Mucosa of rectum (tissue), 2 donors: ENCODE results near the gene COL1A1.

Source experiments
- H3K27ac ChIP-seq, 2 donors: one replicate each; pipeline ENCODE4 v1.7.0; 2013; ENCODE audit warnings: inconsistent platforms in 2 of 2, low read depth in 2 of 2, low read length in 2 of 2
- H3K27me3 ChIP-seq, 2 donors: one replicate each; pipeline ENCODE4 v1.7.0; 2013; ENCODE audit warnings: low read length in 2 of 2; ENCODE audit not compliant: control insufficient read depth in 2 of 2, insufficient read depth in 2 of 2
- H3K36me3 ChIP-seq, 2 donors: one replicate each; pipeline ENCODE4 v1.7.0; 2013; ENCODE audit warnings: low read length in 2 of 2; ENCODE audit not compliant: control insufficient read depth in 2 of 2, insufficient read depth in 2 of 2
- H3K4me1 ChIP-seq, 2 donors: one replicate each; pipeline ENCODE4 v1.7.0; 2013; ENCODE audit warnings: low read length in 2 of 2, mild to moderate bottlenecking in 1 of 2; ENCODE audit not compliant: control insufficient read depth in 2 of 2, insufficient read depth in 2 of 2
- H3K4me3 ChIP-seq, 2 donors: one replicate each; pipeline ENCODE4 v1.7.0; 2013; ENCODE audit warnings: low read length in 2 of 2
- H3K9ac ChIP-seq, 2 donors: one replicate each; pipeline ENCODE4 v1.7.0; 2013; ENCODE audit warnings: low read length in 2 of 2, low read depth in 1 of 2, mild to moderate bottlenecking in 1 of 2
- H3K9me3 ChIP-seq, 2 donors: one replicate each; pipeline ENCODE4 v1.7.0; 2013; ENCODE audit warnings: low read length in 2 of 2; ENCODE audit not compliant: control insufficient read depth in 2 of 2
- donor health status: healthy.
- donor health status: Normal muscosa, but diverticular disease.

The COL1A1 gene

GRCh38 chr17:50192618-50193291 lies 8.7 kb downstream of the COL1A1 start:
- no peaks in the 10 kb centered on the region for H3K27me3 ChIP-seq
- H3K4me3 ChIP-seq, result no peak overlapping the region
- peaks cover 12 to 31% of the 10 kb centered on the region in 2 donors for H3K36me3 ChIP-seq
- no peak overlapping the region for H3K9ac ChIP-seq
- no peak overlapping the region for H3K27ac ChIP-seq
- no peaks in the 10 kb centered on the region for H3K9me3 ChIP-seq
- peaks cover 0 to 2% of the 10 kb centered on the region in 2 donors for H3K4me1 ChIP-seq

DNA sequence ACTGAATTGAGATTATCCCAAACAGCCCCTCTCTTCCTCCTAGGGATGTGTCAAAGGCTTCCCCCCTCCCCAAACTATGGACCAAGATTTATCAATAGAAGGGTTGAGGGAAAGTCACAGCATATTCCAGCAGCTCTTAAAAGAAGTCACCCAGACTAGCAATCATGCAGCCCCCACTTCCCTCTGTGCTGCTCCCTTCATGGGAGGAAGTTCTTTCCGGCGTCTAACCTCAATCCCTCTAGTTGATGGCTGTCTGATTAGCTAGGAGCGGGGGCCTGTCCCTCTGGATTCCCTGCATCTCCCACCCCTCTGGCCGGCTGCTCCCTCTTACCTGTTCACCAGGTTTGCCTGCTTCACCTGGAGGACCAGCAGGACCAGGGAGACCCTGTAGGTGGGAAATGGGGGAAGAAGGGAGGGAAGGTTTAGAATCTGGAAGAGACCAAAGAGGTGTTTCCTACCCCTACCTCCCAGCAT lies 9.2 kb downstream of the COL1A1 start:
- Histone ChIP-seq H3K27me3 (no peaks in the 10 kb centered on the region), H3K36me3 (peaks cover 11 to 29% of the 10 kb centered on the region in 2 donors), H3K9ac (no peak overlapping the region), H3K9me3 (no peaks in the 10 kb centered on the region), H3K4me3 (no peak overlapping the region), H3K27ac (no peak overlapping the region), H3K4me1 (peaks cover 0 to 2% of the 10 kb centered on the region in 2 donors)

GRCh38 chr17:50191359-50192143 lies 9.9 kb downstream of the COL1A1 start:
- H3K4me1 ChIP-seq, result no peaks in the 10 kb centered on the region
- no peak overlapping the region for H3K9ac ChIP-seq

GRCh38 chr17:50190603-50191358 lies 10.7 kb downstream of the COL1A1 start:
- H3K9me3 ChIP-seq, result no peaks in the 10 kb centered on the region
- no peak overlapping the region for H3K4me3 ChIP-seq
- H3K27me3 ChIP-seq, result no peaks in the 10 kb centered on the region
- peaks cover 8 to 22% of the 10 kb centered on the region in 2 donors for H3K36me3 ChIP-seq
- H3K27ac ChIP-seq, result no peak overlapping the region
- H3K4me1 ChIP-seq, result peaks cover 0 to 2% of the 10 kb centered on the region in 2 donors
- no peak overlapping the region for H3K9ac ChIP-seq

More at GRCh38 chr17:50191359-50192143, 9.9 kb downstream of the COL1A1 start:
- no peaks in the 10 kb centered on the region for H3K27me3 ChIP-seq
- no peak overlapping the region for H3K4me3 ChIP-seq
- no peaks in the 10 kb centered on the region for H3K9me3 ChIP-seq
- peaks cover 5 to 24% of the 10 kb centered on the region in 2 donors for H3K36me3 ChIP-seq
- no peak overlapping the region for H3K27ac ChIP-seq

DNA sequence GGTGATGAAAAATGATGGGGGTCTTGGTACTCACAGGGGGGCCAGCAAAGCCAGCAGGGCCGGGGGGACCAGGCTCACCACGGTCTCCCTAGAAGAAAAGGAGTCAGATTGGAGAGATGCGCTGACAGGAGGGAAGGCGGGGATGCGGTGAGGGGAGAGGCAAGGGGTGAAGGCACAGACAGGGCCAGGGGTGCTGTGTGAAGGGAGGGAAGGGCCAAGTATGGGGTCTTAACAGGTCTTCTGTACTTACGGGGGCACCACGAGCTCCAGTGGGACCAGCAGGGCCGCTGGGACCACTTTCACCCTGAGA lies 11.2 kb downstream of the COL1A1 start:
- Histone ChIP-seq H3K9me3 (no peaks in the 10 kb centered on the region), H3K36me3 (peaks cover 4 to 21% of the 10 kb centered on the region in 2 donors), H3K4me1 (peaks cover 0 to 2% of the 10 kb centered on the region in 2 donors), H3K4me3 (no peak overlapping the region), H3K9ac (no peak overlapping the region), H3K27me3 (no peaks in the 10 kb centered on the region), H3K27ac (no peak overlapping the region)

- Histone ChIP-seq H3K27me3 (no peaks in the 10 kb centered on the region), H3K9me3 (no peaks in the 10 kb centered on the region), H3K27ac (no peak overlapping the region), H3K4me1 (peaks cover 0 to 2% of the 10 kb centered on the region in 2 donors), H3K9ac (no peak overlapping the region), H3K4me3 (no peak overlapping the region), H3K36me3 (peaks cover 3 to 17% of the 10 kb centered on the region in 2 donors)
Observed at GRCh38 chr17:50189550-50190292, 11.7 kb downstream of the COL1A1 start.

- Histone ChIP-seq H3K4me1 (peaks cover 0 to 2% of the 10 kb centered on the region in 2 donors), H3K4me3 (no peak overlapping the region), H3K27ac (no peak overlapping the region), H3K27me3 (no peaks in the 10 kb centered on the region), H3K9ac (no peak overlapping the region), H3K36me3 (peaks cover 3 to 15% of the 10 kb centered on the region in 2 donors), H3K9me3 (no peaks in the 10 kb centered on the region)
Observed at GRCh38 chr17:50188921-50189549, 12.4 kb downstream of the COL1A1 start.

DNA sequence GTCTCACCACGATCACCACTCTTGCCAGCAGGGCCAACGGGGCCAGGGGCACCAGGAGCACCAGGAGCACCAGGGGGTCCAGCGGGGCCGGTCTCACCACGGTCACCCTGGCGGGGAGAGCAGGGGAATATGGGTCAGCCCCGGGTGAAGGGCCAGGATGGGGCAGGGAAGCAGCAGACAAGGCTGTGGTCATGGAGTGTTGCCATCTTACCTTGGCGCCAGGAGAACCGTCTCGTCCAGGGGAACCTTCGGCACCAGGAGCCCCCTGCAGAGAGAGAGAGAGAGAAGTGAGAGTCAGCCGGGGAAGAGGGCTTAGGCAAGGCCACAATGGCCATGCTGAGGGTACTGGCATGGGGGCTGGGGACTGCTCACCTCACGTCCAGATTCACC lies 12.9 kb downstream of the COL1A1 start:
- no peak overlapping the region for H3K4me3 ChIP-seq
- H3K9ac ChIP-seq, result no peak overlapping the region
- no peak overlapping the region for H3K27ac ChIP-seq
- no peaks in the 10 kb centered on the region for H3K27me3 ChIP-seq
- peaks cover 0 to 2% of the 10 kb centered on the region in 2 donors for H3K4me1 ChIP-seq
- H3K9me3 ChIP-seq, result no peaks in the 10 kb centered on the region
- H3K36me3 ChIP-seq, result peaks cover 3 to 11% of the 10 kb centered on the region in 2 donors

DNA sequence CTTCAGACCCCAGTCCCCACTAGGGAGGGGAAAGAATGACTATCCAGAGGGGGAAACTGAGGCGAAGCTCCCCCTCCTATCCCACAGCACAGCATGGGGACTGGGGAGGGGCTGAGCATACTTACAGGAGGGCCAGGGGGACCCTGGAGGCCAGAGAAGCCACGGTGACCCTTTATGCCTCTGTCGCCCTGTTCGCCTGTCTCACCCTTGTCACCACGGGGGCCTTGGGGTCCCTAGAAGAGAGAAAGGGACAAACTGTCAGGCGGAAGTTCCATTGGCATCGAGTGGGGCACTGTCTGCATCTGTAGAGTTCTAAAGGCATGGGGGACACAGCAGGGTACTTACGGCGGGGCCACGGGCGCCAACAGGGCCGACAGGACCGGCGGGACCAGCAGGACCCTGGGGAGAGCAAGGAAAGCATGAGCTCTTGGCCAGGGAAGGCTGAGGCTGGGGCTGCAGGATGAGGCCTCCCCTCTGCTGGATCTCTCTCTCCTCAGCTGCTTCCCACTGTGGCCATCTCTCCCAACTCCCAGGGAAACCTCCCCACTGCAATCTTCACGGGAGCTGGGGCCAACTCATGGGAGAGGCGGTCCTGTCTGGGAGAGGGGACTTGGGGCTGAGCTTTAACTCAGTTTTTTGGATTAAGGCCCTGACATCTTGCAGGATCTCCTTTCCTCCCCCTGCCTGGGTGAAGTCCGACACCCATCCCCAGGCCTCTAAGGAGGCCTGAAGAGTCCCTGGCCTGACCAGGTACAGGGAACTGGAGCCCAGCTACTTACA lies 13.5 kb downstream of the COL1A1 start:
- no peaks in the 10 kb centered on the region for H3K9me3 ChIP-seq
- no peaks in the 10 kb centered on the region for H3K27me3 ChIP-seq
- no peak overlapping the region for H3K27ac ChIP-seq
- H3K4me3 ChIP-seq, result no peak overlapping the region
- no peak overlapping the region for H3K9ac ChIP-seq
- H3K36me3 ChIP-seq, result peaks cover 3 to 11% of the 10 kb centered on the region in 2 donors
- H3K4me1 ChIP-seq, result peaks cover 0 to 2% of the 10 kb centered on the region in 2 donors
